Vagina (tissue), 2 donors: ENCODE data around the gene SIGLEC9.

Source experiments
- CTCF ChIP-seq, 3 experiments: fragments of 450-650 bp in 2 of 3; fragments of 200-600 bp in 1 of 3; sonication (generic) in 1 of 3; IDR thresholded peaks; one replicate each; pipeline ENCODE4 v1.5.1; 2017 to 2019; ENCODE audit warnings: antibody characterized with exemption in 3 of 3, mild to moderate bottlenecking in 2 of 3, moderate library complexity in 2 of 3
- POLR2A ChIP-seq, 2 donors: fragments of 450-650 bp; IDR thresholded peaks; one replicate each; pipeline ENCODE4 v1.6.1; 2017; ENCODE audit warnings: antibody characterized with exemption in 2 of 2, mild to moderate bottlenecking in 2 of 2, moderate library complexity in 2 of 2

- no peak for TF ChIP-seq CTCF (IDR thresholded peaks at IDR 0.05)
- no peak for TF ChIP-seq POLR2A (IDR thresholded peaks at IDR 0.05)
Observed at GRCh38 chr19:51122112-51122981, 2.4 kb upstream of the SIGLEC9 start.
